Stromal cell of bone marrow (primary cell): Measurements from ENCODE around the gene C2orf81.
"Not testable (repeated sequence)": the region's sequence is repeated elsewhere in the genome, so short reads cannot be mapped to it uniquely, and the experiment has no call there.

Experiments
- DNase-seq: peaks from one replicate; pipeline ENCODE4 v3.0.0-alpha.2; 2012; ENCODE audit warnings: low read depth

Gene C2orf81

GRCh38 chr2:74442483-74443297 lies 21.3 kb upstream of the C2orf81 start:
- not testable (repeated sequence) for DNase-seq

DNA sequence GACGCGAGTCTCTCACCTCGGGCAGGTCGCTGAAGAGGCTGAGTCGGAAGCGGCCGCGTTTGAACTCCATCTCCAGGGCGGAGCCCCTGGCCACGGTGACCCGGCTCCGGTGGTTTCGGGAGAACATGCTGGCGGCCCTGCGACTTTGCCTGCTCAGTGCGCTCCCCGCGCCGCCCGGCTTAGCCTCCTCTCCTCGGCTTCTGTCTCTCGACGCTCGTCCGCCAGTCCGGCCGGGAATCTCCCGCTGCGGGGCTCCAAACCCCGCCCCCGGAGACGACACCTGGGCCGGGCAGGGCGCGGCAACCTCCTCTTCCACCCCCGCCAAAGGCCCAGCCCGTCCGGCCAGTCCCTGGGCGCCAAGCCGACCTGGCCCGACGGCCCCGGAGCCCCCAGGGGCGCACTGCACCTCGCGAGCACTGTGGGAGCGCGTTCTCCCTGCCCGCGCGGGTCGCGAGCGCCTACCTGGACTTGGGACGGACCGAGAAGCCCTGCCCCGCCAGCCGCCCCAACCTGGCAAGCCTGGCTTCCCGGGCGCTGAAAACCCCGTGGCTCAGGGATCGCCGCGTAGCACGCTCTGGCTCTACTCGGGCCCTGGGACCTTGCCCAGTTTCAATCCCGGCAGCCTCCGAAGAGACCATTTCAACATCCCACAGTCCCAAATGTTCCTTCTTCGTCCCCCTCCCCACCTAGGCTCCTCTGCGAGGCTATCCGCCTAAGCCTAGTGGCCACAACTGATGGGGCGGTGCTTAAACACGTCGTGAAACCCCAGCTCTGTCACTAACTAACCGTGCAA lies 20.5 kb upstream of the C2orf81 start, which contains the start of gene RTKN:
Gene RTKN, minus strand, starts transcription at position 248 of the 793 bp plus-strand sequence. Its CDS starts 121 bp downstream, at position 127.
- DNase-seq: no peak

GRCh38 chr2:74441170-74441689 lies 19.8 kb upstream of the C2orf81 start:
- no peak for DNase-seq

GRCh38 chr2:74440378-74441169 lies 19.2 kb upstream of the C2orf81 start:
- DNase-seq: no peak

DNA sequence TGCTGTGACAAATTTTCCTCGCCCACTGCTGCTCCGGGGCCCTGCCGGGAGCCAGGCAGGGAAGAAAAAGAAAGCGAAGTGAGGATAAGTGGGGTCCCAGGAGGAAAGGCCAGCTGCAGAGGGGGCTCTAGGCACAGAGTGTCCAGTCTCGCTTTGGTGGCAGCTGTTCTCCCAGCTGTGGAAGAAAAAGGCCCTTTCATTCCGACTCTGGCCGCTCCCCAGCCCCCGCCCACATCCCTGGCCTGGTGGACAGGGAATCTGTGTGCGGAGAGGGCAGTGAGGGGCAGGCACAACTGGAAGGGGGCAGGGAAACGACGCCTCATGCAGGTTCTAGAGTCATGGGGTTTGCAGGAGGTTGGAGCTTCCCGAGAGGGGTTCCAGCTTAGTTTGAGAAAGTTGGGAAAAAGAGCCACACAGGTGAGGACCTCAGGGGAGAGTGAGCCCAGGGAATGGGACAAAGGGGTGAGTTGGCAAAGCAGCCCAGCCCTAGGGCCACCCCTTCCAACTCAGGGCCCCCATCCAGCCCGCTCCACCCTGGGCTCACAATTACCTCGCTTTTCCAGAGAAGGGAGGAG lies 18.5 kb upstream of the C2orf81 start:
- no peak for DNase-seq

GRCh38 chr2:74439373-74439772 lies 18.0 kb upstream of the C2orf81 start:
- no peak for DNase-seq

GRCh38 chr2:74438248-74438647 lies 16.8 kb upstream of the C2orf81 start:
- DNase-seq: no peak

DNA sequence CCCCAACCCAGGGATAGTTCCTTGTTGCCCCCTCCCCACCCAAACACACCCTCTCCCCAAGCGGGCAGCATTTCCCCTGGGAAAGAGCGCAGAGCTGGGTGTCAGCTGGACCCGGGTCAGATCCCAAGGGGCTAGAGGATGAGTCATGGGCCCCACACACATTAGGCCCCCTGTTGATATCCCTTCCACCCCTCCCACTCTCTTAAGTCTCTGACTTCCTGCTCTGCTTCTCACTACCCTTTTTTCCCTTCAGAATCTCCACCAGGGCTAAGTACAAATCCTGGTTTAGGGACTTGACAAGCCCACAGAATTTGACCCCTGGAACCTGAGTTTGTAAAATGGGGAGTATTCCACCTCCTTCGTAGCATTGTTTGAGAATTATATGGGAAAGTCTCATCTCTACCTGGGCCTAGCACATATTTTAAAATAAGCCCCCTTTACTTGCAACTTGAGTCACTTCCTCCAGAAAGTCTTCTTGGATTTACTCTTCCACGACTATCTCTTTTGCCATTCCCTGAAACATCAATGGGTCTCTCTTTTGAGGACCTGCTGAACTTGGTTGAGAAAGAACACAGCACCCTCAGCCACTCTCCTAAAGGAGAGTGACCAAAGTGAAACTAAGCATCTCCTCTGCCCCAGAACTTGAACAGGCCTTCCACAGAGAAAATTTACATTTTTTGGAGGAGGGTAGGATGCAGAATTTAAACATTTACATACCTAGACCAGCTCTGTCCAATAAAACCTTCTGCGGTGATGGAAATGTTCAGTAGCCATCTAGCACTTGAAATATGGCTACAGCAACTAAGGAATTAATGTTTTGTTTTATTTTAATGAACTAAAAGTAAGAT lies 15.7 kb upstream of the C2orf81 start:
- DNase-seq: no peak

DNA sequence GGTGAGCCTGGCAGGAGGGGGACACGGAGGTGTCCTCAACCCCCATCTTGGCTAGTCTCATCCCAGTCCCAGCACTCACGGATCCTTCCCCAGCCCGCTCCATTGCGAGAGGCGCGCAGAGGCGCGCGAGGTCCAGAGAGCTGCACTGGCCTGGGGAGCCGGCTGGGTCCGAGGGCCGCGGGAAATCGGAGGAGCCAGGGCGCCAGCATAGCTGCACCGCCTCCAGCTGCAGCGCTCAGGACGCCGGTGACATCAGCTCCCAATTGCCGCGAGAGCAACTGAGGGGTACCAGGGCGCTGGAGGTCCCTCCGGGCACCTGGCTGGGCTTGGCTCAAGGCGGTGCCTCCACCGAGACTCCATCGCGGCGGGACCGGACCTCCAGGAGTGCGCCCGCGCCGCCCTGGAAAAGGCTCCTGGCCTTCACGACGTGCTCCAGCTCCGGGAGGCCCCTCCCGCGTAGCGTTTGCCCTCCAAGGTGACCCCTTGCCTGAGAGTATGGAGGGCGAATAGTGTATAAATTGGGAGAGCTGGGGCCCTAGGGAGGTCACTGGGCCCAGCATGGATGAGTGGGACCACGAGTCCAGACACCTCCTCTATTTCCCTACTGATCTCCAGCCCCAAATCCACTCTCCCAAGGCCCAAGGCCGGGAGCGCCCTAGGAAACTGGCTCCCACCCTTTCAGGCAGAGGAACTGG lies 14.8 kb upstream of the C2orf81 start:
- DNase-seq: no peak

DNA sequence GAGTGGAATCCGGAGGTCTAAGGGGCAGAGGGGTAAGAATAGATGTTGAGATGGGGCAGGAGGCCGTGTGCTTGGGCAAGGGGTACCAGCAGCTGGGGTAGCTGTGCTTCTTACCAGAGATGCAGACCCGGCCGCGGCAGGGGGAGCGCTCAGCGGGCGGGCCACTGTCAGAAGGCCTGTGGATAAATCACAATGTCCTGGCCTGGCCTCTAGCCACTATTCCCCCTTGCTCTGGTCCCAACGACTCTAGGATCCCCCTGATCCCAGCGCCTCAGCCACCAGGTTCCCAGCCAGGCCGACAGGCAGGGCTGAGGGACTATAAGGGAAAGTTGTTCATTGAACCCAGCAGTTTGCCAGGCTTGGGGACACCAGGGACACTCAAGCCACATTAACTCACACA lies 9.1 kb upstream of the C2orf81 start:
- no peak for DNase-seq

GRCh38 chr2:74429487-74430451 lies 8.3 kb upstream of the C2orf81 start:
- DNase-seq: no peak

GRCh38 chr2:74428675-74429074 lies 7.3 kb upstream of the C2orf81 start:
- no peak for DNase-seq

- DNase-seq: no peak
Measured at GRCh38 chr2:74427551-74427950, 6.1 kb upstream of the C2orf81 start.

DNA sequence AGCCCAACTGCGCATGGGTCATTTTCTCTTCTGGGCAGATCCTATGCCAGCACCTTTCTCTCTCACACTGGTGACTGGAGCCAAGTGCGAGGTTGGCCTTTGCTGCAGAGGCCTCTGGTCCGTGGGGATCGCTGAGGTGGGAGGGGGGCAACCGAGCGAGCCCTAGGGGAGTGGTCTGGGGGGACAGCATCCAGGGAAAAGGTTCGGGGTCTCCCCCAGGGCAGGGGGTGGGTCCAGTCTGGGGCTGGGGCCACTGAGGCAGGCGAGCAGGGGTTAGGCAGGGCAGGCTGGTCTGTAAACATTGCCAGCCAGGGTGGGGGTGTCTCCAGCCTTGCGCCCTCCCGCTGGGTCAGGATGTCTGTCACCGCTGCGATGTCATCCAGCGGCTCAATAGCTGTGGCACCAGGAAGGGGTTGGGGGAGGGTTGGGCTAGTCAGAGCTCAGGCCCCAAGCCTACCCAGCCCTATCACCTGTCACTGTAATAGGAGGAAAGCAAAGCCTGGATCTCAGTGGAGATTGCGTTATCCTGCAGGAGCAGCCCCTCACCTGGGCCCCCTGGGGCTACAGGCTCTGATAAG lies 4.9 kb upstream of the C2orf81 start:
- DNase-seq: no peak

DNA sequence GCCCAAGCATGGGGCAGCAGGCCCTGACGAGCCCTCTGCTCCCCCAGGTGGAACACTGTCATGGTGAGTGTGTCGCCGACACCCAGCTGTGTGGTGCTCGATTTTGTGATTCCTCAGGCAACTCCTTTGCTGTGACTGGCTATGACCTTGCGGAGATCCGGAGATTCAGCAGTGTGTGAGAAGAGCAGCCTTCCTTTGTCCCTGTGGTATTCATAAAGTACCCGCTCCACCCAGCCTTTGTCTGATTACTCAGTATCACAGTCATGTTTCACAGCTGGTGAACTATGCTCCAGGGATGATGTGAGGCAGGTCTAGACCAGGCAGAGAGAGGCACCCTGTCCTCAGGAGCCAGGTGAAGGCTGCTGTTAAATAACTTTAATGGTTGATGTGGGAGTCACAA lies 4.1 kb upstream of the C2orf81 start:
- DNase-seq: no peak

- no peak for DNase-seq
Measured at GRCh38 chr2:74424995-74425406, 3.6 kb upstream of the C2orf81 start.

GRCh38 chr2:74424139-74424992 lies 2.9 kb upstream of the C2orf81 start:
- no peak for DNase-seq
